ENCODE measurements around the gene ETV2.

Gene ETV2

GRCh38 chr19:35608251-35608650 is 33.3 kb upstream of the ETV2 start:
- DNase-seq (ENCODE audit: low read depth, low spot score): no peak
- Histone ChIP-seq H3K27ac (no peak overlapping the region), H3K4me3 (no peak overlapping the region), H3K9ac (ENCODE audit: insufficient read length) (no peak overlapping the region), H3K9me3 (ENCODE audit: low read depth, low read length) (no peaks in the 10 kb centered on the region), H3K36me3 (ENCODE audit: insufficient read depth, low read length) (no peaks in the 10 kb centered on the region)
- TF ChIP-seq FOXP2 (optimal IDR thresholded peaks at IDR 0.05; ENCODE audit: control extremely low read depth, extremely low read length, insufficient read depth): no peak
- no peak for TF ChIP-seq EZH2 (IDR thresholded peaks at IDR 0.05)
- no peak for TF ChIP-seq POLR2AphosphoS5 (IDR thresholded peaks at IDR 0.05; ENCODE audit: borderline replicate concordance, low read depth, low read length)

GRCh38 chr19:35609851-35610353 is 31.6 kb upstream of the ETV2 start:
- Histone ChIP-seq H3K9ac (ENCODE audit: insufficient read length) (no peak overlapping the region), H3K36me3 (ENCODE audit: insufficient read depth, low read length) (no peaks in the 10 kb centered on the region), H3K9me3 (ENCODE audit: low read depth, low read length) (no peaks in the 10 kb centered on the region), H3K27ac (no peak overlapping the region), H3K4me3 (no peak overlapping the region)
- DNase-seq (ENCODE audit: low read depth, low spot score): no peak
- TF ChIP-seq EZH2 (IDR thresholded peaks at IDR 0.05) (no peak), POLR2AphosphoS5 (IDR thresholded peaks at IDR 0.05; ENCODE audit: borderline replicate concordance, low read depth, low read length) (no peak), FOXP2 (optimal IDR thresholded peaks at IDR 0.05; ENCODE audit: control extremely low read depth, extremely low read length, insufficient read depth) (no peak)

- no peaks in the 10 kb centered on the region for H3K9me3 ChIP-seq (ENCODE audit: low read depth, low read length)
- peak overlapping the region; percentile 64 for H3K9ac ChIP-seq (ENCODE audit: insufficient read length)
- no peak for DNase-seq (ENCODE audit: low read depth, low spot score)
- H3K4me3 ChIP-seq: peak overlapping the region; percentile 97
- no peak for TF ChIP-seq EZH2 (IDR thresholded peaks at IDR 0.05)
- TF ChIP-seq FOXP2 (optimal IDR thresholded peaks at IDR 0.05; ENCODE audit: control extremely low read depth, extremely low read length, insufficient read depth): no peak
- no peak for TF ChIP-seq POLR2AphosphoS5 (IDR thresholded peaks at IDR 0.05; ENCODE audit: borderline replicate concordance, low read depth, low read length)
- H3K27ac ChIP-seq: no peak overlapping the region
- H3K36me3 ChIP-seq (ENCODE audit: insufficient read depth, low read length): no peaks in the 10 kb centered on the region; the same call in 1 of the 2 replicates
Observed at GRCh38 chr19:35612224-35612558, 29.4 kb upstream of the ETV2 start.

- H3K9me3 ChIP-seq (ENCODE audit: low read depth, low read length): no peaks in the 10 kb centered on the region
- no peak for TF ChIP-seq EZH2 (IDR thresholded peaks at IDR 0.05)
- TF ChIP-seq FOXP2 (optimal IDR thresholded peaks at IDR 0.05; ENCODE audit: control extremely low read depth, extremely low read length, insufficient read depth): no peak
- peak; percentile 79 for TF ChIP-seq POLR2AphosphoS5 (IDR thresholded peaks at IDR 0.05; ENCODE audit: borderline replicate concordance, low read depth, low read length)
- H3K36me3 ChIP-seq (ENCODE audit: insufficient read depth, low read length): no peaks in the 10 kb centered on the region; the same call in 1 of the 2 replicates
- H3K27ac ChIP-seq: no peak within 1 kb of the TSS
- H3K4me3 ChIP-seq: peak within 1 kb of the TSS; percentile 97
- H3K9ac ChIP-seq (ENCODE audit: insufficient read length): peak within 1 kb of the TSS; percentile 96
- DNase-seq (ENCODE audit: low read depth, low spot score): peak; percentile 22
Observed at GRCh38 chr19:35612559-35613321, 28.8 kb upstream of the ETV2 start, which contains the start of gene HAUS5. Gene HAUS5 (plus strand): TSS chr19:35612735. CDS start chr19:35612795, 60 bp downstream.

- H3K9me3 ChIP-seq (ENCODE audit: low read depth, low read length): no peaks in the 10 kb centered on the region
- DNase-seq (ENCODE audit: low read depth, low spot score): no peak
- H3K27ac ChIP-seq: no peak overlapping the region
- no peak overlapping the region for H3K9ac ChIP-seq (ENCODE audit: insufficient read length)
- no peak for TF ChIP-seq FOXP2 (optimal IDR thresholded peaks at IDR 0.05; ENCODE audit: control extremely low read depth, extremely low read length, insufficient read depth)
- TF ChIP-seq POLR2AphosphoS5 (IDR thresholded peaks at IDR 0.05; ENCODE audit: borderline replicate concordance, low read depth, low read length): no peak
- no peak for TF ChIP-seq EZH2 (IDR thresholded peaks at IDR 0.05)
- no peaks in the 10 kb centered on the region; the same call in 1 of the 2 replicates for H3K36me3 ChIP-seq (ENCODE audit: insufficient read depth, low read length)
- peak overlapping the region; percentile 97 for H3K4me3 ChIP-seq
Observed at GRCh38 chr19:35613574-35613973, 28.0 kb upstream of the ETV2 start.

- no peak overlapping the region for H3K4me3 ChIP-seq
- H3K27ac ChIP-seq: no peak overlapping the region
- H3K9me3 ChIP-seq (ENCODE audit: low read depth, low read length): no peaks in the 10 kb centered on the region
- no peak overlapping the region for H3K9ac ChIP-seq (ENCODE audit: insufficient read length)
- no peaks in the 10 kb centered on the region; the same call in 1 of the 2 replicates for H3K36me3 ChIP-seq (ENCODE audit: insufficient read depth, low read length)
- TF ChIP-seq FOXP2 (optimal IDR thresholded peaks at IDR 0.05; ENCODE audit: control extremely low read depth, extremely low read length, insufficient read depth) (no peak), POLR2AphosphoS5 (IDR thresholded peaks at IDR 0.05; ENCODE audit: borderline replicate concordance, low read depth, low read length) (no peak), EZH2 (IDR thresholded peaks at IDR 0.05) (no peak)
- DNase-seq (ENCODE audit: low read depth, low spot score): no peak
Observed at GRCh38 chr19:35615036-35615435, 26.5 kb upstream of the ETV2 start.

- TF ChIP-seq EZH2 (IDR thresholded peaks at IDR 0.05): no peak
- TF ChIP-seq FOXP2 (optimal IDR thresholded peaks at IDR 0.05; ENCODE audit: control extremely low read depth, extremely low read length, insufficient read depth): no peak
- no peak for TF ChIP-seq POLR2AphosphoS5 (IDR thresholded peaks at IDR 0.05; ENCODE audit: borderline replicate concordance, low read depth, low read length)
- no peak overlapping the region for H3K9ac ChIP-seq (ENCODE audit: insufficient read length)
- no peaks in the 10 kb centered on the region; the same call in 1 of the 2 replicates for H3K36me3 ChIP-seq (ENCODE audit: insufficient read depth, low read length)
- H3K27ac ChIP-seq: no peak overlapping the region
- H3K4me3 ChIP-seq: no peak overlapping the region
- no peaks in the 10 kb centered on the region for H3K9me3 ChIP-seq (ENCODE audit: low read depth, low read length)
- DNase-seq (ENCODE audit: low read depth, low spot score): no peak
Observed at GRCh38 chr19:35618857-35619256, 22.7 kb upstream of the ETV2 start.

GRCh38 chr19:35619290-35619923 is 22.1 kb upstream of the ETV2 start:
- H3K27ac ChIP-seq: no peak overlapping the region
- no peaks in the 10 kb centered on the region; the same call in 1 of the 2 replicates for H3K36me3 ChIP-seq (ENCODE audit: insufficient read depth, low read length)
- no peak for DNase-seq (ENCODE audit: low read depth, low spot score)
- no peak overlapping the region for H3K4me3 ChIP-seq
- H3K9ac ChIP-seq (ENCODE audit: insufficient read length): no peak overlapping the region
- H3K9me3 ChIP-seq (ENCODE audit: low read depth, low read length): no peaks in the 10 kb centered on the region
- TF ChIP-seq POLR2AphosphoS5 (IDR thresholded peaks at IDR 0.05; ENCODE audit: borderline replicate concordance, low read depth, low read length) (no peak), EZH2 (IDR thresholded peaks at IDR 0.05) (no peak), FOXP2 (optimal IDR thresholded peaks at IDR 0.05; ENCODE audit: control extremely low read depth, extremely low read length, insufficient read depth) (no peak)

All from SK-N-MC (cell line).